K562 (cell line): ENCODE data around the gene DAAM1. TPM values are rescaled to one million over a fixed set of nuclear protein-coding genes. Genes with fewer than 3 reads are reported as not detected.

Experiments
- ATAC-seq: fragments of 200-7000 bp; cut with Tn5 transposase; 3 replicates; pipeline ENCODE4 v1.9.1; 2020; ENCODE audit warnings: moderate library complexity
- BruUV-seq: library from RNA; stranded (reverse); fragments of 400-500 nt; replicated peaks from 2 replicates; lab custom pipeline; 2021; lab: Mats Ljungman, UMichigan
- CTCF ChIA-PET: fragments of 300-600 bp; formaldehyde crosslinking; extraction: SDS; loops from one replicate; lab custom pipeline; 2021; ENCODE audit warnings: low intra/inter-chr PET ratio; lab: Yijun Ruan, JAX
- POLR2A ChIA-PET: fragments of 300-600, 350-650 bp; sonication (Branson Sonifier 250); formaldehyde crosslinking; extraction: SDS; loops from one replicate; lab custom pipeline; 2021; ENCODE audit warnings: antibody characterized with exemption, inconsistent platforms; lab: Yijun Ruan, JAX
- DNase-seq, 4 experiments: peaks; one replicate each; pipeline versions ENCODE4 v3.0.0 to v3.0.0-alpha.2; 2011 to 2018; ENCODE audit warnings: low spot score in 3 of 4, mixed read lengths in 3 of 4; ENCODE audit errors: extremely low read depth in 1 of 4
- FAIRE-seq: peaks from 2 replicates; lab custom pipeline; 2011; peaks lifted over from hg19 to GRCh38; lab: Jason Lieb, UNC
- H2AFZ ChIP-seq: 2 replicates; pipeline ENCODE4 v1.6.0; 2011; ENCODE audit warnings: low read depth, low read length, control low read depth, inconsistent platforms
- H3K27ac ChIP-seq: fragments of 200-600 bp; 3 replicates; pipeline ENCODE4 v1.8.0; 2011; ENCODE audit warnings: low read depth, mild to moderate bottlenecking, control low read depth, inconsistent platforms, low read length, moderate library complexity, mixed read lengths; ENCODE audit errors: extremely low read depth
- H3K27me3 ChIP-seq, 2 experiments: fragments of 300-600 bp in 1 of 2; 2 replicates in 1 of 2; 3 replicates in 1 of 2; pipeline versions ENCODE4 v1.6.0 to v1.8.0; 2011; ENCODE audit warnings: inconsistent platforms in 2 of 2, low read length in 2 of 2, mild to moderate bottlenecking in 1 of 2, mixed read lengths in 1 of 2, moderate library complexity in 1 of 2; ENCODE audit not compliant: control insufficient read depth in 2 of 2, insufficient read depth in 2 of 2
- H3K36me3 ChIP-seq: fragments of 300-600 bp; 3 replicates; pipeline ENCODE4 v1.8.0; 2011; ENCODE audit warnings: mild to moderate bottlenecking, low read length, inconsistent platforms; ENCODE audit not compliant: control insufficient read depth, insufficient read depth
- H3K4me1 ChIP-seq, 2 experiments: fragments of 200-600 bp in 1 of 2; replicated peaks in 1 of 2; 2 replicates in 1 of 2; 3 replicates in 1 of 2; pipeline versions ENCODE4 v1.5.1 to v1.8.0; 2011; ENCODE audit warnings: inconsistent platforms in 2 of 2, low read length in 2 of 2, mild to moderate bottlenecking in 1 of 2, mixed read lengths in 1 of 2, moderate library complexity in 1 of 2; ENCODE audit not compliant: control insufficient read depth in 2 of 2, insufficient read depth in 2 of 2
- H3K4me2 ChIP-seq: 2 replicates; pipeline ENCODE4 v1.6.1; 2011; ENCODE audit warnings: low read length, control low read depth, inconsistent platforms, mixed read lengths; ENCODE audit not compliant: insufficient read depth
- H3K4me3 ChIP-seq: fragments of 200-600 bp; sonication (generic), shearing (Covaris generic); 2 replicates; pipeline ENCODE4 v1.5.1; 2016; ENCODE audit warnings: control low read depth, inconsistent platforms
- H3K79me2 ChIP-seq: fragments of 200-600 bp; 3 replicates; pipeline ENCODE4 v1.8.0; 2011; ENCODE audit warnings: low read length, inconsistent platforms; ENCODE audit not compliant: control insufficient read depth, insufficient read depth
- H3K9ac ChIP-seq, 2 experiments: 2 replicates each; pipeline versions ENCODE4 v1.6.0 to v1.6.1; 2011; ENCODE audit warnings: low read depth in 2 of 2, low read length in 2 of 2, control low read depth in 1 of 2, inconsistent platforms in 1 of 2, mild to moderate bottlenecking in 1 of 2, mixed read lengths in 1 of 2; ENCODE audit not compliant: insufficient read depth in 1 of 2
- H3K9me1 ChIP-seq: one replicate; pipeline ENCODE4 v1.6.0; 2011; ENCODE audit warnings: inconsistent platforms, mild to moderate bottlenecking, low read length, moderate library complexity; ENCODE audit not compliant: control insufficient read depth, insufficient read depth
- H3K9me3 ChIP-seq: replicated peaks from 2 replicates; pipeline ENCODE4 v1.5.1; 2011; ENCODE audit warnings: low read depth, low read length, inconsistent platforms; ENCODE audit not compliant: control insufficient read depth, insufficient read depth
- H4K20me1 ChIP-seq: replicated peaks from 2 replicates; pipeline ENCODE4 v1.6.1; 2011; ENCODE audit warnings: low read length, inconsistent platforms, mixed read lengths; ENCODE audit not compliant: control insufficient read depth, insufficient read depth
- HDAC1 ChIP-seq, 2 experiments: fragments of 450-650 bp; IDR thresholded peaks; 2 replicates each; pipeline ENCODE4 v1.6.1; 2016 to 2017; ENCODE audit warnings: inconsistent platforms in 1 of 2, mild to moderate bottlenecking in 1 of 2, moderate library complexity in 1 of 2
- HNRNPK ChIP-seq: fragments of 200-400 bp; formaldehyde crosslinking; IDR thresholded peaks from one replicate; pipeline ENCODE4 v1.6.1; 2018; ENCODE audit warnings: mild to moderate bottlenecking, low read depth, low read length; ENCODE audit not compliant: poor library complexity, severe bottlenecking
- KLF10 ChIP-seq: fragments of 250-450 bp; sonication (Bioruptor Pico); IDR thresholded peaks from 2 replicates; pipeline ENCODE4 v1.6.1; 2021; ENCODE audit warnings: matching md5 sums
- MAFF ChIP-seq: IDR thresholded peaks from 2 replicates; pipeline ENCODE4 v1.6.1; 2012; ENCODE audit warnings: low read length, improper control_type of control experiment
- NELFE ChIP-seq: IDR thresholded peaks from 2 replicates; pipeline ENCODE4 v1.6.1; 2011; ENCODE audit warnings: mild to moderate bottlenecking; ENCODE audit not compliant: insufficient read depth, insufficient read length
- RBM39 ChIP-seq: fragments of 200-400 bp; formaldehyde crosslinking; optimal IDR thresholded peaks from 2 replicates; pipeline ENCODE3; 2018; ENCODE audit warnings: low read depth, low read length
- SMAD4 ChIP-seq: fragments of 250-450 bp; sonication (Bioruptor Pico); conservative IDR thresholded peaks from 2 replicates; pipeline ENCODE4 v1.8.0; 2021; ENCODE audit warnings: inconsistent platforms, mild to moderate bottlenecking, moderate library complexity
- ZKSCAN3 ChIP-seq: fragments of 250-450 bp; sonication (Bioruptor Pico); IDR thresholded peaks from 2 replicates; pipeline ENCODE4 v1.4.0; 2020
- ZNF232 ChIP-seq: sonication (generic); formaldehyde crosslinking; IDR thresholded peaks from 2 replicates; pipeline ENCODE4 v1.8.0; 2022; ENCODE audit warnings: mild to moderate bottlenecking, missing genetic modification reagents
- ZNF668 ChIP-seq: fragments of 250-450 bp; sonication (Bioruptor Pico); IDR thresholded peaks from 2 replicates; pipeline ENCODE4 v1.8.0; 2022; ENCODE audit warnings: mild to moderate bottlenecking, inconsistent platforms
- WGBS: fragments of 100-300 bp; shearing (Covaris generic); methylation state at CpG from one replicate; pipeline ENCODE4 v1.1.6; 2016; ENCODE audit warnings: low coverage, mixed read lengths; ENCODE audit not compliant: insufficient coverage; ENCODE audit errors: missing lambda C conversion rate; 5-methylcytosine and 5-hydroxymethylcytosine counted together
- in situ Hi-C: fragments of 300-500 bp; cut with MboI; formaldehyde crosslinking; loops from 4 replicates; pipeline ENCODE4 v1.15.0; 2018; ENCODE audit warnings: inconsistent platforms, mixed read lengths
- intact Hi-C: fragments of 100-400 bp; cut with micrococcal nuclease; formaldehyde crosslinking; loops from 2 replicates; pipeline ENCODE4 v1.14.2; 2022
- polyA plus RNA-seq, 8 experiments: library from polyadenylated mRNA; depleted of rRNA in 4 of 8; stranded (reverse) in 5 of 8; unstranded in 3 of 8; fragments of >200 nt; fragmentation: Nextera tagmentation in 2 of 8; fragmentation: Illumina TruSeq in 1 of 8; extraction: Ambion mirVana in 2 of 8; extraction: Trizol in 1 of 8; gene quantifications; 2 replicates each; pipeline versions ENCODE4 v1.2.1 to v1.2.3, GENCODE V29; 2011 to 2014; ENCODE audit warnings: inconsistent platforms in 1 of 8, missing spikeins in 1 of 8
- total RNA-seq, 7 experiments: library from RNA; depleted of rRNA in 6 of 7; stranded (reverse); fragments of >200 nt in 6 of 7; fragmentation: Illumina TruSeq in 2 of 7; extraction: Trizol in 2 of 7; gene quantifications; 2 replicates each; pipeline versions ENCODE4 v1.2.1 to v1.2.3, GENCODE V29; 2011 to 2021; ENCODE audit warnings: low replicate concordance in 1 of 7
- TF ChIP-seq, protein P1 (sequence below): fragments of 450-650 bp; formaldehyde crosslinking; IDR thresholded peaks from 2 replicates; pipeline ENCODE4 v1.4.0; 2020; ENCODE audit warnings: mild to moderate bottlenecking, moderate library complexity
- TF ChIP-seq, protein P2 (sequence below): fragments of 250-450 bp; sonication (Bioruptor Pico); IDR thresholded peaks from 2 replicates; pipeline ENCODE4 v1.8.0; 2021; ENCODE audit warnings: borderline replicate concordance, mild to moderate bottlenecking, moderate library complexity; ENCODE audit not compliant: poor library complexity, severe bottlenecking
- TF ChIP-seq, protein P3 (sequence below): sonication (generic); formaldehyde crosslinking; IDR thresholded peaks from 2 replicates; pipeline ENCODE4 v1.8.1; 2023; ENCODE audit warnings: mild to moderate bottlenecking, missing genetic modification reagents
- TF ChIP-seq, protein P4 (sequence below): fragments of 250-450 bp; sonication (Bioruptor Pico); IDR thresholded peaks from 2 replicates; pipeline ENCODE4 v1.4.0; 2020; ENCODE audit warnings: borderline replicate concordance
- TF ChIP-seq, protein P5 (sequence below): sonication (generic); formaldehyde crosslinking; IDR thresholded peaks from 2 replicates; pipeline ENCODE4 v1.8.0; 2022; ENCODE audit warnings: missing genetic modification reagents, mild to moderate bottlenecking, borderline replicate concordance

Gene DAAM1
- total and polyA plus RNA-seq, 9 of the 15 experiments (the other 6 are each of a cell fraction or from before 2014, with no cell fraction given), result 3.6 to 11.6 (median 6.7) TPM

- FAIRE-seq, result no peak
- peaks cover 9% of the 10 kb centered on the region; the same call in 1 of the 3 replicates for H3K36me3 ChIP-seq
Measured at GRCh38 chr14:59356312-59356711, 167.8 kb downstream of the DAAM1 start.

More at GRCh38 chr14:59356312-59356711, 167.8 kb downstream of the DAAM1 start:
- BruUV-seq, result no TSS peak
- Histone ChIP-seq H3K79me2 (no peaks in the 10 kb centered on the region), H3K4me3 (no peak overlapping the region), H3K4me2 (no peak overlapping the region), H3K9ac (no peak overlapping the region), H3K27me3 (no peaks in the 10 kb centered on the region), H3K27ac (no peak overlapping the region), H3K9me1 (peaks cover 3% of the 10 kb centered on the region), H4K20me1 (no peaks in the 10 kb centered on the region), H2AFZ (no peak overlapping the region), H3K9me3 (no peaks in the 10 kb centered on the region)
- DNase-seq, result no peak
- no peak for ATAC-seq
- ChIA-PET POLR2A (no interaction called here), CTCF (no interaction called here)
- in situ Hi-C loops (no loop called here), intact Hi-C loops (no loop called here)
- 37% methylated on average over 2 of the region's 2 CpGs for WGBS
- TF ChIP-seq HDAC1 (IDR thresholded peaks at IDR 0.05) (no peak), ZKSCAN3 (CRISPR knock-in tag) (no peak), SMAD4 (CRISPR knock-in tag) (no peak), RBM39 (no peak), ZNF668 (no peak), HNRNPK (no peak), NELFE (no peak), ZNF232 (CRISPR knock-in tag) (no peak), MAFF (no peak), KLF10 (CRISPR knock-in tag) (no peak)
- TF ChIP-seq, protein P1, sequence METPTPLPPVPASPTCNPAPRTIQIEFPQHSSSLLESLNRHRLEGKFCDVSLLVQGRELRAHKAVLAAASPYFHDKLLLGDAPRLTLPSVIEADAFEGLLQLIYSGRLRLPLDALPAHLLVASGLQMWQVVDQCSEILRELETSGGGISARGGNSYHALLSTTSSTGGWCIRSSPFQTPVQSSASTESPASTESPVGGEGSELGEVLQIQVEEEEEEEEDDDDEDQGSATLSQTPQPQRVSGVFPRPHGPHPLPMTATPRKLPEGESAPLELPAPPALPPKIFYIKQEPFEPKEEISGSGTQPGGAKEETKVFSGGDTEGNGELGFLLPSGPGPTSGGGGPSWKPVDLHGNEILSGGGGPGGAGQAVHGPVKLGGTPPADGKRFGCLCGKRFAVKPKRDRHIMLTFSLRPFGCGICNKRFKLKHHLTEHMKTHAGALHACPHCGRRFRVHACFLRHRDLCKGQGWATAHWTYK (CRISPR knock-in tag), result no peak
- TF ChIP-seq, protein P2, sequence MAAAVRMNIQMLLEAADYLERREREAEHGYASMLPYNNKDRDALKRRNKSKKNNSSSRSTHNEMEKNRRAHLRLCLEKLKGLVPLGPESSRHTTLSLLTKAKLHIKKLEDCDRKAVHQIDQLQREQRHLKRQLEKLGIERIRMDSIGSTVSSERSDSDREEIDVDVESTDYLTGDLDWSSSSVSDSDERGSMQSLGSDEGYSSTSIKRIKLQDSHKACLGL (CRISPR knock-in tag), result no peak
- TF ChIP-seq, protein P3, sequence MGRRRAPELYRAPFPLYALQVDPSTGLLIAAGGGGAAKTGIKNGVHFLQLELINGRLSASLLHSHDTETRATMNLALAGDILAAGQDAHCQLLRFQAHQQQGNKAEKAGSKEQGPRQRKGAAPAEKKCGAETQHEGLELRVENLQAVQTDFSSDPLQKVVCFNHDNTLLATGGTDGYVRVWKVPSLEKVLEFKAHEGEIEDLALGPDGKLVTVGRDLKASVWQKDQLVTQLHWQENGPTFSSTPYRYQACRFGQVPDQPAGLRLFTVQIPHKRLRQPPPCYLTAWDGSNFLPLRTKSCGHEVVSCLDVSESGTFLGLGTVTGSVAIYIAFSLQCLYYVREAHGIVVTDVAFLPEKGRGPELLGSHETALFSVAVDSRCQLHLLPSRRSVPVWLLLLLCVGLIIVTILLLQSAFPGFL (CRISPR knock-in tag), result no peak
- TF ChIP-seq, protein P4, sequence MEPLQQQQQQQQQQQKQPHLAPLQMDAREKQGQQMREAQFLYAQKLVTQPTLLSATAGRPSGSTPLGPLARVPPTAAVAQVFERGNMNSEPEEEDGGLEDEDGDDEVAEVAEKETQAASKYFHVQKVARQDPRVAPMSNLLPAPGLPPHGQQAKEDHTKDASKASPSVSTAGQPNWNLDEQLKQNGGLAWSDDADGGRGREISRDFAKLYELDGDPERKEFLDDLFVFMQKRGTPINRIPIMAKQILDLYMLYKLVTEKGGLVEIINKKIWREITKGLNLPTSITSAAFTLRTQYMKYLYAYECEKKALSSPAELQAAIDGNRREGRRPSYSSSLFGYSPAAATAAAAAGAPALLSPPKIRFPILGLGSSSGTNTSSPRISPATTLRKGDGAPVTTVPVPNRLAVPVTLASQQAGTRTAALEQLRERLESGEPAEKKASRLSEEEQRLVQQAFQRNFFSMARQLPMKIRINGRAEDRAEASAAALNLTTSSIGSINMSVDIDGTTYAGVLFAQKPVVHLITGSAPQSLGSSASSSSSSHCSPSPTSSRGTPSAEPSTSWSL (CRISPR knock-in tag), result no peak
- TF ChIP-seq, protein P5, sequence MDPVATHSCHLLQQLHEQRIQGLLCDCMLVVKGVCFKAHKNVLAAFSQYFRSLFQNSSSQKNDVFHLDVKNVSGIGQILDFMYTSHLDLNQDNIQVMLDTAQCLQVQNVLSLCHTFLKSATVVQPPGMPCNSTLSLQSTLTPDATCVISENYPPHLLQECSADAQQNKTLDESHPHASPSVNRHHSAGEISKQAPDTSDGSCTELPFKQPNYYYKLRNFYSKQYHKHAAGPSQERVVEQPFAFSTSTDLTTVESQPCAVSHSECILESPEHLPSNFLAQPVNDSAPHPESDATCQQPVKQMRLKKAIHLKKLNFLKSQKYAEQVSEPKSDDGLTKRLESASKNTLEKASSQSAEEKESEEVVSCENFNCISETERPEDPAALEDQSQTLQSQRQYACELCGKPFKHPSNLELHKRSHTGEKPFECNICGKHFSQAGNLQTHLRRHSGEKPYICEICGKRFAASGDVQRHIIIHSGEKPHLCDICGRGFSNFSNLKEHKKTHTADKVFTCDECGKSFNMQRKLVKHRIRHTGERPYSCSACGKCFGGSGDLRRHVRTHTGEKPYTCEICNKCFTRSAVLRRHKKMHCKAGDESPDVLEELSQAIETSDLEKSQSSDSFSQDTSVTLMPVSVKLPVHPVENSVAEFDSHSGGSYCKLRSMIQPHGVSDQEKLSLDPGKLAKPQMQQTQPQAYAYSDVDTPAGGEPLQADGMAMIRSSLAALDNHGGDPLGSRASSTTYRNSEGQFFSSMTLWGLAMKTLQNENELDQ (CRISPR knock-in tag), result no peak
- TF ChIP-seq, all 486 proteins: peak for 0
- peaks cover 0 to 17% of the 10 kb centered on the region in 2 experiments; a peak in 2 of 5 replicates for H3K4me1 ChIP-seq
